GM21367 (cell line): ENCODE data around the gene H2AZ2.
"Not testable (repeated sequence)": the region's sequence is repeated elsewhere in the genome, so short reads cannot be mapped to it uniquely, and the experiment has no call there.

Source experiments
- ATAC-seq: cut with Tn5 transposase; IDR thresholded peaks from one replicate; pipeline ENCODE4 v1.9.1; 2021; ENCODE audit not compliant: unreplicated experiment

Gene H2AZ2

DNA sequence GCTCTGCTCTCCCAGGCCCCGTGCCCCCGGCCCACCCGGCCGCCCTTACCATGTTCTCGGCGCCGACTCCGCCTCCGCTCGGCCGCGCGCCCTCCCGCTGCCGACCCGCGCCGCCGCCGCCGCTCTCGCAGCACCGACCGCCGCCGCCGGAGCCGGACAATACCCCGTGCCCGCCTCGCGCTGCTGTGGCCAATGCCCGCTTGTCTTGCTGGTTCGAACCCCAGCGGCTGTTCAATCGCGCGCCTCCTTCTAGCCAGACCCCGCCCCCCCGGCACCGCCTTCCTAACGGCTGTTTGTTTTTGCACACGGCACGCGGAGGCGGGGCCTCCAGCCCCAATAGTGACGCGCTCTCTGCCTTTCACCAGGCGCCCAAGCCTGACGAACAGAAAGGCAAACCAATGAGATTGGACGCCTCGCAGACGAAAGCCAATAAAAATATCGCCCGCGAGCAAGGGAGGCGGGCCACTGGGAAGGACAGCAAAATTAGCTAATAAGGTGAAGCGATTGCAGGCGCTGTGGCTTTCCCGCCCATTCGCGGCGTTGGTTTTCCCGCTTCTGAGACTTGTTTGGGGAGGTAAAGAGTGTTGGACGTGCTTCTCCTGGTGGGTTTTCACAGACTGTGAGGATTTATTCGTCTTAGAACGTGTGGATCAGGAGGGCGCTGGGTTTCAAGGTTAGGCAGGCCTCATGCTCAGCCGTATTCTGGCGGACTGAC, at the start of gene H2AZ2:
Gene H2AZ2, minus strand, starts transcription at position 168 of the 715 bp plus-strand sequence. Its CDS starts 116 bp downstream, at position 52.
- ATAC-seq = peak; percentile 82

DNA sequence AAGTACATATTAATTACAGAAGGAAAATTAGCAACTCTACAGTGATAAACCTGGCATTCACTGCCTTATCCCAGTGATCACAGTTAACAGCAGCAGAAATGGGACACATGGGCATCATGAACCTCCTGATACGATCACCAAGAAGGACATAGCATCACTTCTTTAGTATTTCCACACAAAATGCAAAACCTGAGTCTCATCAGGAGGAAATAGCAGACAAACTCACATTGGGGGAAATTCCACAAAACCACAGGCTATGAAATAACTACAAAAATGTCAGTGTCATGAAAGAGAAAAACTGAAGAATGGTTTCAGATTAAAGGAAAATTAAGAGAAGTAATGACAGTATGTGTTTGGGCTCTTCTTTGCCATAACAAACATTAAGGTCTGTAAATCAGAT, 49.4 kb upstream of the H2AZ2 start:
- ATAC-seq = no peak

DNA sequence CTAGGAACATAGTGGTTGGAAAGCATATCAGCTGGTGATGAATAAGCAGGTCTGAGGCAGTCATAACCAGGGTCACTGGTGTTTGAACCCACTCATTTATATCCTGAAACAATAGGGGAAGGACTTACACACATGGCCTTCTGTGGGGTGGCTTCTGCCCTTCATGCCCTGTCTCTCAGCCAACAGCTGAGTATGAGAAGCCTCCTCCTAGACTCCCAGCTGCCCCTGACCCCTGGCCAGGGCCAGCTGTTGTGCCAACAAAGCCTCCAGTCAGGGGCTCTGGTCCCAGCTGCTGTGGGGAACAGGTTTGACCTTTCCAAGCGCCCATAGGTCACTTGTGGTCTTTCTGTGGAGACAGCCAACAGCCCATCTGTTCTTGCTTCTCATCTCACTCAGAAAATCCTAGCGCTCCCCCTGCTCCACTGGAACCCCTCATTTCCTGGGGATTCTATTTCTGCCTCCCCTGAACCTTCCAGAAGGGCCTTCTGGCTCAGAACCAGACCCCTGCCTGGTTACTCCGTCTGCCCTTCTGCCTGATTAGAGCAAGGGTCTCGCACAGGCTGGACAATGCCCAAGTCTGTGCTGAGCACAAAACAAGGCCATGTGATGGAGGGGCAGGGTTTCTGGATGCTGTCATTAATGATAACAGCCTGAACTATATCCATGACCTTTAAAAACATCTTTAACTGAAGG, 47.1 kb upstream of the H2AZ2 start:
- ATAC-seq = no peak

DNA sequence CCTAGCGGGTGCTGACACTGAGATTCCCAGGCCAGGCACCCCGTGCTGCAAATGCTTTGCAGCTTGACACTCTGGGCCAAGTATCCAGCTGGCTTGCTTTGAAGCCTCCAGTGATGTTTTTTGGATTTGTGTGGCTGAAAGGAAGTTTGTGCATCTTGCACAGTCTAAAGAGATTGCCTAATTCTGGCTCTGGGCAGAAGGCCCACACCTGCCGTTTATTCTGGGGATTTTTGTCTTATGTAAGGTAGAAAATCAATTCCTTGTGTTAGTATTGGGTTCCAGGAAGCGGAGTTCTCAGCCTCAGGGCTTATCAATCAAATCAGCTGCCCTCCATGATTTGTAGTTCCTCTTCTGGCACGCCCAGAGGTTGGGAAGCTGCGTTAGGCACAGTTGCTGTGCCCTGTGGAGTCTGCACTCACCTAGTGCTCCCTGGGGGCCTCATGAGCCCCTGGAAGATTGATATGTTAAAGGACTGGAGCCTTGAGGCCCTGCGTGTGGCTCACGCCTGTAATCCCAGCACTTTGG, 45.9 kb upstream of the H2AZ2 start:
- no peak for ATAC-seq

DNA sequence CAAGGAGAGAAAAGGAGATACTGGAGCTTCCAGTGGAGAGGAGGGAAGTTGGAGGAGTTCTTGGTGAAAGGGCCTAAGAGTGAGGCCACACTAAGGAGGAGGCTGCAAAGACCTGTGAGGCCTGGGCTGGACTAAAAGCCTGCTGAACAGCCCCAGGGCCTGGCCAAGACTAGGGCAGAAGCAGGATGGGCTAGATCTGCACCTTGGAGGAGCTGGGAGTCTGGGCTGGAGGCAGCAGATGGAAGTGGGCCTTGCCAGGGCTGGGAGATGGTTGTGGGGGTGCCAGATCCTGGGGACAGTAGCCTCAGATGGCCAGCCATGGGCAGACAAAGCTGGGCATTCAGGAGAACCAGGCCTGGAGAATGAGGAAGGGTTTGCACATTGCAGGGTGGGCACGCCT, 43.9 kb upstream of the H2AZ2 start:
- ATAC-seq = no peak

DNA sequence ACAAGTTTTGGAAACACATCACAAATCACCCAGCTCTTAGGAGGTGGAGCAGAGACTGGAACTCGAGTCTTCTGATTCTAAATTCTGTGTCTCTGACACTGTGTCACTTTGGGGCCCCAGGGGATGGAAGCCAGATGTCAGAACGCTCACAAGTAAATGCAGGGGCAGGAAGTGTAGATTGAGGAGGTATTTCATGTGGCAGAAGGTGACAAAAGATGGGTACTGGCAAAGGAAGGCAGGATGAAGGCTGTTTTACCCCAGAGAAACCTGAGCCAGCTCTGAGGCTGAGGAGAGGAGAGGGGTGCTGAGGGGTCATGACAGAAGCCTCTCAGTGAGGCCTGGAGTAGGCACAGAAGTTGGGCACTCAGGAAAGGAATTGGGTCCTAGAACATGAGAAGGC, 43.5 kb upstream of the H2AZ2 start:
- no peak for ATAC-seq

DNA sequence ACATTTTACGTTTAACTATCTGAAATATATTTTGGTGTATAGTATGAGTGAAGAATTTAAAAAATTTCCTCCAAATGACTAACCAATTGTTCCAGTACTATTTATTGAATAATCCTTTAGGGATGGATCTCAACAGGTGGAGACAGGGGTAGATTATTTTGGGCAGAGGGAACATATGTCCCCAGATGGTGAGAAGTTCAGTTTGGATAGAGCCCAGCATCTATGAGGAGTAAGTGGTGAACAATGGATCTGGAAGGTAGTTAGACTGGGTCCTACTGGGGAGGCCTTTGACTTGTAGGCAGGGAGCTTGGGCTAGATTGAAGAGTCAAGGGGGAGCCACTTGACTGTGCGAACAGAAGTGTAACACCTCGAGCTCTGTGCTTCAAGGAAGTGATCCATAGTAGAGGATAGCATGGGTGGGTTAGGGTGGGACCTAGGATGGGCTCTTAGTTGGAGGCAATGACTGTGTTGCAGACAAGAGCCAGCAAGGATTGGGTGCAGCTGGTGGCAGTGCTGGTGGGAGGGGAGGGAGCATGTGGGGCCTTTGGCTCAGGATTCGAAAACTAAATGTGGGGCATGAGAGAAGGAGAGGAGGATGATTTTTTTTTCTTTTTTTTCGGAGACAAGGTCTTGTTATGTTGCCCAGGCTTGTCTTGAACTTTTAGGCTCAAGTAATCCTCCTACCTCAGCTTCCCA, 41.3 kb upstream of the H2AZ2 start:
- no peak for ATAC-seq

DNA sequence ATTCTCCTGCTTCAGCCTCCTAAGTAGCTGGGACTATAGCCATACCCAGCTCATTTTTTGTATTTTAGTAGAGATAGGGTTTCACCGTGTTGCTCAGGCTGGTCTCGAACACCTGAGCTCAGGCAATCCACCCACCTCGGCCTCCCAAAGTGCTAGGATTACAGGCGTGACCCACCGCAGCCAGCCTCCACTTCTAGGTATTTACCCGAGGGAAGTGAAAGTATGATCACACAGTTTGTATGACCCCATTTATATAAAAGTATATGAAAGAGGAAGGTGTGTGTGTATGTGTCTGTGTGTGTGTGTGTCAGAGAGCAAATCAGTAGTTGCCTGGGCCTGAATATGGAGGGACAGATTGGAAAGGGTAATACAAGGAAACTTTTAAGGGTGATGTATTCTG, 39.4 kb upstream of the H2AZ2 start:
- no peak for ATAC-seq

DNA sequence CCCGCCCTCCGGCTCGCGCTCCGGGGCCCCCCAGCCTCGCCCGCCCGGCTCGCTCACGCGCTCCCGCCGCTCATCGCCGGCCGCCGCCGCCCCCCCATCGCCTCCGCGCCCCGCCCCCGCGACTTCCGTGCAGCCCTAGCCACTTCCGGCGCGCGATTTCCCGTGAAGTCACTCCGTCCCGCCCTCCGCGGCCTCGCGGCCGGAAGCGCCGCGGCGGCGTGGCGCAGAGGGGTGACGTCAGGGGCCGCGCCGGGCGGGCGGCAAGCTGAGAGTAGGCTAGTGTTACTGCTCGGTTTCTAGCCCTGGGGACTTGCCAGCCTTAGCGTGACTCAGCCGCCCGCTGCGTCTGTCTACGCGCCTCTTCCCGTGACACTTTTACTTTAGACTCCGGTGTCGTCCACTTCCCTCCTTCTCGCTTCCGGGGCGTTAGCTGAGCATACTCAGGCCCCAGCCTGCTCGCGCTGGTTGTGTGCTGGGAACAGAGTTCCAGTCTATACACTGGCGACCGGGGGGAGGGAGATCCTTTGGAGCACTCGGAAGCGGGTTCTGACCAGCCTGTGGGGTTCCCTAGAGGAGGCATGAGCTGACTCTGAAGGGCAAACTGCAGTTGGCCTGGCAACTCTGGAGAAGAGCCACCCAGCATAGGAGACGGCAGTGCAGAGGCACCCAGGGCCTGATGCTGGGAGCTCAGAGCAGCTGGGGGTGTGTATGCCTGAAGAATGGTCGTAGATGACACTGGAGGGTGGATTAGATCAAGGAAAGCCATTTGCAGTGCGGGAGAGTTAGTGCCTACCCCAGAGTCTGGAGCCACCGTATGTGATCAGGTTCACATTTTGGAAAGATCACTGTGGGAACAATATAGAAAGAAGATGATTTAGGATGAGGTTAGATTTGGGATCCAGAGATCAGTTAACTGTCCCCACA, 37.8 kb upstream of the H2AZ2 start, which contains the start of gene PURB:
Gene PURB, minus strand, starts transcription at position 137 of the 924 bp plus-strand sequence. CDS start 182 bp downstream, outside the sequence.
- peak; percentile 76 for ATAC-seq

DNA sequence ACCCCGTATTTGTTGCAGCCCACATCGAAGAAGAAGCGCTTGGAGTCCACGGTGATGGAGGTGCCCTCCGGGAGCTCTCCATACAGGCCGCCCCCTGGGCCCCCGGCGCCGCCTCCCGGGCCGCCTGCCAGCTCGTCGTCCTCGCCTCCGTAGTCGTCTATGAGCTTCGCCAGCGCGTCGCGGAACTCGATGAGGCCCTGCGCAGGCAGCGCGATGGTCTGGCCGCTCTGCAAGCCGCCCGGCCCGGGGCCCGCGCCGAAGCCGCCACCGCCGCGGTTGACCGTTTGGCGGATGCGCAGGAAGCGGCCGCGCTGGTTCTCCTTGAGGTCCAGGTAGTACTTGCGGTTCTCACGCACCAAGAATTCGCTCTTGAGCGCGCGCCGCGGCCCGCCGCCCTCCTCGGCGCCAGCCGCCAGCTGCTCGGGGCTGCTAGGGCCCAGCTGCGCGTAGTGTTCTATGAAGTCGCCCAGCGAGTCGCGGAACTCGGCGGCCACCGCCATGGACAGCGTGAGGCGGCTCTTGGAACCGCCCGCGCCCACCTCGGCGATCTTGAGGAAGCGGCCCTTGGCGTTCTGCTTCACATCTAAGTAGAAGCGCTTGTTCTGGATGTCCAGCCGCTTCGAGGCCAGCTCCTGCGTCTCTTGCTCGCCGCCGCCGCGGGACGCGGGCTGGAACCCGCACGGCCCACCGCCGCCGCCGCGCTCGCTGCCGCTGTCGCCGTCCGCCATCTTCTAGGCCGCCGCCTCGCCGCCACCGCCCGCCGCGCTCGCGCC, 36.9 kb upstream of the H2AZ2 start:
- peak; percentile 14 for ATAC-seq

DNA sequence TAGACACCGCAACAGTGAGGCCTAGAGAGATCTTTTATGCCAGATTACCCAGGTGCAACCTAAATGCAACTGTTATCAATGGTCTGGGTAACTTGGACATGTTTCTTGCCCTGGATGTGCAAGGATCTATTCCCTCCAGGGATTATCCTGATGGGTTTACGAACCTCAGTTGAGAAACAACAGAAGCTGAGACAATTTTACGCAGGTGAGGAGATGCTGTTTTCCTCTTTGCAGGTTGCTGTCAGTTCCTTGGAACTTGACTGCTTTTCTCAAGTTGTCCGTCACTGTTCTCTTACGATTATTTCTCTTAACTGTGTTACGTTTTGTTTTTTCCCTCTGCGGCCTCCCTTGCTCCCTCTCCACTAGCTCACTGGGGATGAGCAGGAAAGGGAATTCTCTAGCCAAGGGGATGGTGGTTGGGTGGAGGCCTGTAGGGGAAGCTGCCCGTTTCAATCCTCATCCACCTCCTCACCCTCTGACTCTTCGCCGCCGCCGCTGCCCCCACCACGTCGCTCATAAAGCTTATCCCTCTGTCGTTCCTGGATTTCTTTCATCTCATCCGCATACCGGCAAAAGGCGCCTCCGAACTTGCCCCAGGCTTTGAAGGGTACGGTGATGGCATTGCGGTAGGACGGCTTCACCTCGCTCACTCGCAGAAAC, 36.2 kb upstream of the H2AZ2 start:
- no peak for ATAC-seq

DNA sequence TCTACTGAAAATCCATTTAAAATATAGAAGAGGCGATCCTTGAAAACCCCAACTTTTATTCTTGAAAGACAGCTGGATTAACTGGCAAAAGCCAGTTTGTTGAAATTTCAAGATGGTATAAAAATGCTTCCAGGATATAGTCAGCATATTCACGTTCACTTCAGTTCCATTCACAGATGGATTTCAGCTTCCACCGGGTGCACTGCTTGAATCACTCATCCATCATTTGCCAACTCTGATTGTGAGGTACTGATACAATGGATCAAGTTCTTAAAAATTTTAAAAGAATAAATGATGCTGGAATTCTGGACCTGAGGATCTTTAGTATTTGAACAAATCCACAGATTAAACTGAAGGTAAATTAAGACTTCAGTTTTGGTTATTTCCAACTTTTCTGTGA, 35.0 kb upstream of the H2AZ2 start:
- no peak for ATAC-seq

DNA sequence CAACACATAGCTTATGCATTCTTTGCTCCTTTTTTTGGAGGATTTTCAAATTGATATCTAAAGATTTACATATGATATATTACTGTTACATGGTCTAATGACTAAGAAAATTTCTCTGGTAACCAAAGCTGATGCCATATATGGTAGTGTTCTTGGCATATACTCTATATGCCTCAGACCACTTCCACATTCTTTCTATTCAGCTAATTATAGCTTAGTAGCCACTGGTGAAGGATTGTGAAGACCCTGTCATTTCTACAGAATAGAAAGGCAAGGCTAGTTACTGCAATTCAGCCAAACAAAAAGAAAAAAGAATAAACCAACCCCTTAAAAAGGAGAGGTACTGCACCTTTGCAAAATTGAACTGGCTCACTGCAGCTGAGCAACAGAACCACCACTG, 33.7 kb upstream of the H2AZ2 start:
- no peak for ATAC-seq

DNA sequence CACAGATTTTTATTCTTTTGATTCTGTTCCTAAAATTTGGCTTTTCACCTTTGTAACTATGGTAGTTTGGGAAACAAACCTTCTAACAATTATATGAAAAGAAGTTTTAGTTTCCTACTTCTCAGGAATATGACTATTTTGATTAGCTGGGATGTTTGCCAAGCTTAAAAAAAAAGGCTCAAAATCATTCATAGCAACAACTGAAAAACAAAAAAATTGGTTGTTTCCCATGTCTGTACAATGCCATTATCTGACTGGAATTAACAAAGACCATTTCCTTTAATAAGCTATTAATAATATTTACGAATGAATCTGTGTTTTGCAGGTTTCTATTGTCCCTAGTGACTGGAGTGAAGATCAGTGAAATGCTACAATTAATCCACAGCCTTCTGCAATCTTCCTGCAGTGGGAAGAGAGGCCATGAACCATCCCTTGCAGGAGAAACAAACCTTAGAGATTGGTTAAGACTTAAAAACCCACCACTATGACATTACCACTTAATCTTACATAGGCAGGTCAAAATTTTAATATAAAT, 33.2 kb upstream of the H2AZ2 start:
- ATAC-seq = no peak

DNA sequence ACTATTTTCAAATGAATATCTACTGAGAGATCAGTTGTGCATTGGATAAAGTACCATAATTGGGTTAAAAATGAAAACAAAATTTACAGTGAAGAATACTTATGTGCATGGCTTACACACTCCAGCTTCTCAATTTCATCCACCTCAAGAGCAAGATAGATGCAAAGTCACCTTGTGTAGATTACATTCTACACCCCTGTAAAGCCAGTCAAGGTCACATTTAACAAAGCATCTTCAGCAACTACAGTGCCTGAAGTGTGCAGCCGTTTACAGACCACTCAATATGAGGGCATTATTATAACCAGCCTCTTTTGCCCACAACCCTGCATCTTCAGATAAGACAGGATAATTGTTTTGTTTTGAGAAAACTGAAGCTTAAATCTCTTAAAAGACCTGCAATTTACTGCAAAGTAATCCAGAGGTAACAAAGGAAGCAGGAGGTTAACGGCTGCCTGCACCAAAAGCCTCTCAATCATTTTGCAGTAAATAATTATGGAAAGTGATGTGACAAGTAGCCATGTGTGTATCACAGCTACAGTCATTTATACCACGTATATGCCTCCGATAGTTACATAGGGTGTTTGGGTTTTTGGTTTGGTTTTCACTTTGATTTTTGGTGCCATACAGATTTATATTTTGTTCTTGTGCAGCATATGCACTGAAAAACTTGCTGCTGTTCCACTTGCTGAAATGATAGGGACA, 32.6 kb upstream of the H2AZ2 start:
- no peak for ATAC-seq

DNA sequence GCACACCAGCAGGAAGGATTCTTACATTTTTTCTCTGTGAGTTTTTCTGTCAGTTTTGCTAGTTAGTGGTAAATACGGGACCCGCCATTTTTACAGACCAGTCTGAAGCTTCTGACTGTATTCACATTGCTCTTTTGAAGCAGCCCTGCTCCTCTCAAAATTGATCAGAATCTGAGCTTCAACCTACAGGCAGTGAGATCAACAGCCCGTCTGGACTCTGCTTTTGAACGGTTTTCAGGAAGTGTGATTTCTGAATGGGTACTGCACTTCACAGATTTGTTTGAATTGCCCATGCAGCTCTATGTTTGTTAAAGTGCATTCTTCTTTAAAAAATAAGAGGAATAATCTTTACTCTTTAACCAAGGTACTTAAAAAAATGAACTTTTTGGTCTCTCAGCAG, 28.5 kb upstream of the H2AZ2 start:
- ATAC-seq = no peak

DNA sequence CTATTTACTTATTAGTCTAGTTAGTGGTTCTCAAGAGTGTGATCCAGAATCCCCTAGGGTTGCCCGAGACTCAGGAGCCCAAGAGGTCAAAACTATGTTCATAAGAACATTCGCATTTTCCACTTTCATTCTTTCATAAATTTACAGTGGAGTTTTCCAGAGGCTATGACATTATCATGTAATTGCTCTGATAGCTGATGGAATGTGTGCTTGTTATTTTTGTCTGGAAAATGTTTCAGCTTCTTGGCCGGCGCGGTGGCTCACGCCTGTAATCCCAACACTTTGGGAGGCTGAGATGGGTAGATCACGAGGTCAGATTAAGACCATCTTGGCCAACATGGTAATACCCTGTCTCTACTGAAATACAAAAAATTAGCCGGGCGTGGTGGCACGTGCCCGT, 27.4 kb upstream of the H2AZ2 start:
- ATAC-seq = no peak

DNA sequence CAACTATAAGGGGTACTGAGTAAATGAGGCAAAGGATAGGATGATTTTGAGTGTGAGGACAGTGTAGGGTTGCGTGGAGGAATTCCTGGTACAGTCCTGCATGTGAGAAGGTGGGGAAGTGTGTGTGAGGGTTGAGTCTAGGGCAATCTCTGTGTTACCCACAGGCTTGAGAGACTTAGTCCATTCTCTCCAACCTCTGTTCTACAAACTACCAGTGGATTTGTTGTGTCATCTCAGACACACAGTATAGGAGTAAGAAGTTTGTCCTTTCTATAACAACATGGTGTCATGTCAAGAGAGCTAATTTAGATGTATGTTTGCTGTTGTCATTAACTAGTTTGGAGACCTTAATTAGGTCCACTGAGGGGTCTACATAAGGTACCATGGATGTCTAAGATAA, 24.9 kb upstream of the H2AZ2 start:
- ATAC-seq = no peak

DNA sequence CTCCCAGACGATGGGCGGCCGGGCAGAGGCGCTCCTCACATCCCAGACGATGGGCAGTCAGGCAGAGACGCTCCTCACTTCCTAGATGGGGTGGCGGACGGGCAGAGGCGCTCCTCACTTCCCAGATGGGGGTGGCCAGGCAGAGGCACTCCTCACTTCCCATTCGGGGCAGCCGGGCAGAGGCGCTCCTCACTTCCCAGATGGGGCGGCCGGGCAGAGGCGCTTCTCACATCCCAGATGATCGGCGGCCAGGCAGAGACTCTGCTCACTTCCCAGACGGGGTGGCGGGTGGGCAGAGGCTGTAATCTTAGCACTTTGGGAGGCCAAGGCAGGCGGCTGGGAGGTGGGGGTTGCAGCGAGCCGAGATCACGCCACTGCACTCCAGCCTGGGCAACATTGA, 24.0 kb upstream of the H2AZ2 start:
- not testable (repeated sequence) for ATAC-seq
